Liver (tissue), 3 donors: ENCODE measurements around the gene UBC.

Experiments used
- GABPA ChIP-seq, 2 donors: IDR thresholded peaks in 1 of 2; conservative IDR thresholded peaks in 1 of 2; 2 replicates each; pipeline ENCODE4 v1.6.1; 2016; ENCODE audit warnings: antibody characterized with exemption in 2 of 2, mild to moderate bottlenecking in 1 of 2, moderate library complexity in 1 of 2
- SP1 ChIP-seq: IDR thresholded peaks from 2 replicates; pipeline ENCODE4 v1.6.1; 2018; ENCODE audit warnings: antibody characterized with exemption, mild to moderate bottlenecking
- TAF1 ChIP-seq: conservative IDR thresholded peaks from 2 replicates; pipeline ENCODE4 v1.6.1; 2016; ENCODE audit warnings: antibody characterized with exemption, mild to moderate bottlenecking
- YY1 ChIP-seq: IDR thresholded peaks from 2 replicates; pipeline ENCODE4 v1.6.1; 2016; ENCODE audit warnings: antibody characterized with exemption, mild to moderate bottlenecking
- TF ChIP-seq, protein P1 (sequence below): fragments of 150-350 bp; IDR thresholded peaks from 2 replicates; pipeline ENCODE4 v1.5.1; 2017; ENCODE audit warnings: improper control_type of control experiment, low read depth, low read length; ENCODE audit not compliant: missing input control
- TF ChIP-seq, protein P2 (sequence below): IDR thresholded peaks from 2 replicates; pipeline ENCODE4 v1.6.1; 2016; ENCODE audit warnings: antibody characterized with exemption
- TF ChIP-seq, protein P3 (sequence below): IDR thresholded peaks from 2 replicates; pipeline ENCODE4 v1.6.1; 2016; ENCODE audit warnings: antibody characterized with exemption
- donor health status: healthy.
- donor health status: healthy.

DNA sequence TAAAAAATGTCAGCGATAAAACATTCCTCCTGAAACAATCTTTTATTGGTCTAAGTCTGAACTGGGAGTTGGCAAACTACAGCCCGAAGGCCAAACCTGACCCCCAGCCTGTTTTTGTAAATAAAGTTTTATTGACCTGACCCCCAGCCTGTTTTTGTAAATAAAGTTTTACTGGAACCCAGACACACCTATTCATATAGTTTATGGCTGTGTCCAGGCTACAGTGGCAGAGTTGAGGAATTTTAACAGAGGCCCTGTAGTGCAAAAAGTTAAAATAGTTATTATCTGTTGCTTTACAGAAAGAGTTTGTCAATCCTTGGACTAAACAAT, 38.7 kb downstream of the UBC start:
- TF ChIP-seq, protein P1, sequence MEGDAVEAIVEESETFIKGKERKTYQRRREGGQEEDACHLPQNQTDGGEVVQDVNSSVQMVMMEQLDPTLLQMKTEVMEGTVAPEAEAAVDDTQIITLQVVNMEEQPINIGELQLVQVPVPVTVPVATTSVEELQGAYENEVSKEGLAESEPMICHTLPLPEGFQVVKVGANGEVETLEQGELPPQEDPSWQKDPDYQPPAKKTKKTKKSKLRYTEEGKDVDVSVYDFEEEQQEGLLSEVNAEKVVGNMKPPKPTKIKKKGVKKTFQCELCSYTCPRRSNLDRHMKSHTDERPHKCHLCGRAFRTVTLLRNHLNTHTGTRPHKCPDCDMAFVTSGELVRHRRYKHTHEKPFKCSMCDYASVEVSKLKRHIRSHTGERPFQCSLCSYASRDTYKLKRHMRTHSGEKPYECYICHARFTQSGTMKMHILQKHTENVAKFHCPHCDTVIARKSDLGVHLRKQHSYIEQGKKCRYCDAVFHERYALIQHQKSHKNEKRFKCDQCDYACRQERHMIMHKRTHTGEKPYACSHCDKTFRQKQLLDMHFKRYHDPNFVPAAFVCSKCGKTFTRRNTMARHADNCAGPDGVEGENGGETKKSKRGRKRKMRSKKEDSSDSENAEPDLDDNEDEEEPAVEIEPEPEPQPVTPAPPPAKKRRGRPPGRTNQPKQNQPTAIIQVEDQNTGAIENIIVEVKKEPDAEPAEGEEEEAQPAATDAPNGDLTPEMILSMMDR: no peak
- TF ChIP-seq YY1 (no peak), SP1 (no peak), TAF1 (no peak), GABPA (IDR thresholded peaks at IDR 0.05 in 1 of 2, conservative IDR thresholded peaks at IDR 0.05 in 1 of 2) (no peak)
- TF ChIP-seq, protein P2, sequence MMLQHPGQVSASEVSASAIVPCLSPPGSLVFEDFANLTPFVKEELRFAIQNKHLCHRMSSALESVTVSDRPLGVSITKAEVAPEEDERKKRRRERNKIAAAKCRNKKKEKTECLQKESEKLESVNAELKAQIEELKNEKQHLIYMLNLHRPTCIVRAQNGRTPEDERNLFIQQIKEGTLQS: no peak
- TF ChIP-seq, protein P3, sequence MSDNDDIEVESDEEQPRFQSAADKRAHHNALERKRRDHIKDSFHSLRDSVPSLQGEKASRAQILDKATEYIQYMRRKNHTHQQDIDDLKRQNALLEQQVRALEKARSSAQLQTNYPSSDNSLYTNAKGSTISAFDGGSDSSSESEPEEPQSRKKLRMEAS: no peak
